Activated T-helper 1 cell treated with anti-CD3 and anti-CD28 coated beads, Interleukin-2, amount 50 U/mL, for 16 hours (primary cell): ENCODE measurements around the gene UPB1.

Experiments
- DNase-seq, 2 donors: peaks; one replicate each; pipeline ENCODE4 v3.0.0-alpha.2; 2020; ENCODE audit warnings: low read depth in 1 of 2, low spot score in 1 of 2

The UPB1 gene

DNA sequence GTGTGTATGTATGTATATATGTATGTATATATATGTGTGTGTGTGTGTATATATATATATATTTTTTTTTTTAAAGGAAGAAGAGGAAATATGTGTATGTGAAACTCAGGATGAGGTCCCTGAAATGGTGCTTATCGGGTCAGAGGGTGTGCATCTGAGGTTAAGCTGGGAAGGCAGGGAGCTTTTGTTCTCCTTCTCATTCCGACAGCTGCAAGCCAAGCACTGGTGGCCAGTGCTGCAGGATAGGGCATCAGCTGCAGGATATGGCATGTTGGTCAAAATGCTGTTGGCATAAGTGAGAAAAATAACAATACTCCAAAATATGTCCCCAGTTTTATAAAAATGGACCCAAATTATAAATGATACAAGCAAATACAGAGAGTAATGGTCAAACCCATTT is 68.1 kb downstream of the UPB1 start:
- DNase-seq: no peak

DNA sequence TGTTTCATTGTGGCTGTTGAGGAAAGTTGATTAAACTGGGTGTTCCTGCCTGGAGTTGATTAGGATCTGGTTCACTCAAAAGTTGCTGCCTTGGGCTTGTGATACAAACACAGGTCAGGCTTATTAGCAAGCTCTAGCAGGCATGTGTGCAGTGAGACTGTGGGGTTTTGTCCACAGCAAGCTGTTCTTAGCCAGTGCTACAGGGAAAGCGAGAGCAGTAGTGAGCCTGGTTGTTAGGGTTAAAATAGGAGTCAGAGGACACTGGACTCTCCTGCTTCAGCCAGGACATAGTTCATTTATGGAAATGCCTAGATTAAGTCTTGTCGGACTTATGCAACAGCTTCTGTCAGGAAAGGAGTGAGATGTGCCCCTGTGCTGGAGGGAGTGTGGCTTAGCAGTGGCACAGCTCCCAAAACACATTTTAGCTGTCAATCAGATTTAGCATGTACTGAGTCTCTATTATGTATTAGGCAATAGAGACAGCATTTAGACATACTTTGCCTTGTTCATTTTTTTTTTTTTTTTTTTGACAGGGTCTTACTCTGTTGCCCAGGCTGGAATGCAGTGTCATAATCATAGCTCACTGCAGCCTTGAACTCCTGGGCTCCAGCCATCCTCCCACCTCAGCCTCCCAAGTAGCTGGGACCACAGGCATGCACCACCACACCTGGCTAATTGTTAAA is 69.4 kb downstream of the UPB1 start:
- no peak for DNase-seq

DNA sequence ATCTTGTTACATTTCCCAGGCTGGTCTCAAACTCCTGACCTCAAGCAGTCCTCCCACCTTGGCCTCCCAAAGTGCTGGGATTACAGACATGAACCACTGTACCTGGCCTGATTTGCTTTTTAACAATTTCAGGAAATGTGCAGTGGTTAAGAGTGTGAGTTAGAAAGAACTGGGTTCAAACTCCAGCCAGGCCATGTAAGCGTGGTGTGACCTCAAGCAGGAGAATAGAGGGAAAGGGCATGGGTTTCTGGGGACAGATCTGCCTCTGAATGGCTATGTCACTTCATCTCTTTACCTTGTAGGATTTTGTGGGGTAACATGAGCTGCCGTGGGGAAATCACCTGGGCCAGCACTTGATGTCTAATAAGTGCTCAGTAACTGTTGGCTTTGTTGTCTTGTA is 69.9 kb downstream of the UPB1 start:
- no peak for DNase-seq

DNA sequence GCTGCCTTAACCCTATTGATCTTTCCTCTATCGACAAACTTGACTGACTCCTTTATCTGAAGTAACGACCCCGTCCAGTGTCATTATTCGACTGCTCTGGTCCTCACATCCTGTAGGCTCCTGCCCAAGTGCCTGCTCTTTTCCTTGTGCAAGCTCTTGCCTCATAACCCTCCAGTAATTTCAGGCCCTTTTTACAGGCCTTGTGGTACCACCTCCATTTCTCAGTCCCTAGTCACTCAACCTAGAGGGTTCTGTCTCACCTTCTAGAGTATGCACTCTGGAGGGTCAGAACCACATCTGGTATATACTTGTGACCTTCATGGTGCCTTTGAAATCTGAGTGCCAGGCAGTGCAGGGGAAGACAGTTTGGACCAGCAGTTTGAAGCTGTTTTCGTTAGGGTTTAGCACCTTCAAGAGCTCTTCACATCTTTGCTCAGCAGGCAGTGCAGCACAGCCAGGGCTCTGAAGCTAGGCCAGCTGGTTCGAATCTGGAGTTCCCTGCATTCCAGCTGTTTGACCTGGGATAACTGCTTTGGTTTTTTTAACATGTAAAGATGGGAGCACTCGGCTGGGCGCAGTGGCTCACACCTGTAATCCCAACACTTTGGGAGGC is 71.9 kb downstream of the UPB1 start:
- no peak for DNase-seq

DNA sequence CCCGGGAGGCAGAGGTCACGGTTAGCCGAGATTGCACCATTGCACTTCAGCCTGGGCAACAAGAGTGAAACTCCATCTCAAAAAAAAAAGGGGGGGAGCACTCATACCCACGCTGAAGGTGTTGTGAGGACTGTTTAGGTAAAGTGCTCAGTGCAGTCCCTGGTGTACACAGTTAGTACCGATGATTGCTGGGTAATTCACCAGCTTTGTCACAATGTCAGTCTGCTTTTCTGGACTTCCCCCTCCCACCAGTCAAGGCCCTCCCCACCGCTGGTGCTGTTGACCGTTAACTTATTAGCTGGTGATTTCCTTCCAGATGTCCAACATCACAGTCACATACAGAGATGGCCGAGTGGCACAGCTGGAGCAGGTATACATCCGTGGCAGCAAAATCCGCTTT is 72.5 kb downstream of the UPB1 start:
- DNase-seq: no peak

DNA sequence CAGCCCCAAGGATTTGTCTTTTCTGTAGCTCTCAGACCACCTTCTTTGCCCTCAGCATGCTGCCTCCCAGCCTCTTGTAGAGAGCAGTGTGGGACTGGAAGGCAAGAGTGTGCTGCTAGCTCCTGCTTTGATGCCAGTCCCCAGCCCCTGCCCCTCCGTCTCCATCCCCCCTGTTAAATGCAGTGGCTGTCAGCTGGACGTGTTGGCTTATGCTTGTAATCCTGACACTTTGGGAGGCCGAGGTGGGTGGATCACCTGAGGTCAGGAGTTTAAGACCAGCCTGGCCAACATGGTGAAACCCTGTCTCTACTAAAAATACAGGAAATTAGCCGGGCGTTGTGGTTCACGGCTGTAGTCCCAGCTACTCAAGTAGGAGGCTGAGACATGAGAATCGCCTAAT is 76.1 kb downstream of the UPB1 start:
- DNase-seq: no peak

DNA sequence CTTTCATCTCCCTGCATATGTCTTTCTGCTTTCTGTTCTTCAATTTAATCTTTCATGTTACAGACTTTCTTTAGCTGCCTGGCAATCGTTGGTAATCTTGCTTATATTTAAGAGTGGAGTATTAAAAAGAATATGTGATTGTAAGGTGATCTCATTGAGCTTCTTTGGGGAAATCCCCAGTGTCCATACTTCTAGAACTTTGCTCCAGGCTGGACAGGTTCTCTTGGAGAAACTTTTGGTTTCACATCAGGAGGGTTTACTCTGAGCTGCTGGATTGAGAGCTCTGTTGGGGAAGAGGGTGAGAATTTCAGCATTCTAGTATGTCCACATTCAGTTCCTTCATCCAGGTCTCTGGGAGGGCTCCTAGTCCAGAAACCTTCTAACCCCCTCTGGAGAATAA is 81.6 kb downstream of the UPB1 start:
- no peak for DNase-seq
